ENCODE results near the gene CNTNAP2. TPM values are rescaled to one million over a fixed set of nuclear protein-coding genes. Genes with fewer than 3 reads are reported as not detected.

The CNTNAP2 gene
- total RNA-seq, 1 donor, result 7.6 TPM

DNA sequence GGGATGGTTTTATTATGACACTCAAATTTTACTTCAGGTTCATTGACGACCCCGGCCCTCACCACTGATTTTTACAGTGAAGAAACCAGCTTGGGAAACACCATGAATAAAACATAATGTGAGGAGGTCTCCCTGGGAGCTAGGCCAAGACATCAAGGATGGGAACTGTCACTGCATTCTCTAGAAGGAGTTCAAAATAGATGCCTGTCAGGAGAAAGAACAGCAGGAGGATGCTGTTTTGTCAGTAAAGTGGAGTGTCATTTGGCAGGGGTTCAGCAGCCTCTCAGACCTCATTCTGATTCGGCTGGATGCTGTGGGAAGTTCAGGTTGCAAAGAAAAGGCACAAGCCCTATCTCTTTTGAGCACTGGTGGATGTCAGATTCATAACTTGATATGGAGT is 2113.7 kb downstream of the CNTNAP2 start:
- H3K27ac ChIP-seq (ENCODE audit: low read depth, low read length), result no peak overlapping the region
- H3K36me3 ChIP-seq (ENCODE audit: insufficient read depth, low read length), result no peaks in the 10 kb centered on the region
- H4K20me1 ChIP-seq (ENCODE audit: insufficient read depth, low read length), result no peaks in the 10 kb centered on the region
- no peak overlapping the region for H3K4me3 ChIP-seq (ENCODE audit: insufficient read depth, low read length)
- H3K9me3 ChIP-seq (ENCODE audit: low read depth, low read length), result no peaks in the 10 kb centered on the region
- TF ChIP-seq, protein P1, sequence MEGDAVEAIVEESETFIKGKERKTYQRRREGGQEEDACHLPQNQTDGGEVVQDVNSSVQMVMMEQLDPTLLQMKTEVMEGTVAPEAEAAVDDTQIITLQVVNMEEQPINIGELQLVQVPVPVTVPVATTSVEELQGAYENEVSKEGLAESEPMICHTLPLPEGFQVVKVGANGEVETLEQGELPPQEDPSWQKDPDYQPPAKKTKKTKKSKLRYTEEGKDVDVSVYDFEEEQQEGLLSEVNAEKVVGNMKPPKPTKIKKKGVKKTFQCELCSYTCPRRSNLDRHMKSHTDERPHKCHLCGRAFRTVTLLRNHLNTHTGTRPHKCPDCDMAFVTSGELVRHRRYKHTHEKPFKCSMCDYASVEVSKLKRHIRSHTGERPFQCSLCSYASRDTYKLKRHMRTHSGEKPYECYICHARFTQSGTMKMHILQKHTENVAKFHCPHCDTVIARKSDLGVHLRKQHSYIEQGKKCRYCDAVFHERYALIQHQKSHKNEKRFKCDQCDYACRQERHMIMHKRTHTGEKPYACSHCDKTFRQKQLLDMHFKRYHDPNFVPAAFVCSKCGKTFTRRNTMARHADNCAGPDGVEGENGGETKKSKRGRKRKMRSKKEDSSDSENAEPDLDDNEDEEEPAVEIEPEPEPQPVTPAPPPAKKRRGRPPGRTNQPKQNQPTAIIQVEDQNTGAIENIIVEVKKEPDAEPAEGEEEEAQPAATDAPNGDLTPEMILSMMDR (IDR thresholded peaks at IDR 0.05; ENCODE audit: extremely low read depth, low read depth, low read length), result no peak
- no peaks in the 10 kb centered on the region for H3K79me2 ChIP-seq (ENCODE audit: insufficient read depth, low read length)
- H3K4me1 ChIP-seq (ENCODE audit: insufficient read depth, low read length), result no peaks in the 10 kb centered on the region
- H3K4me2 ChIP-seq (ENCODE audit: insufficient read depth, low read length), result no peak overlapping the region
- no peak overlapping the region for H2AFZ ChIP-seq (ENCODE audit: low read length)
- H3K27me3 ChIP-seq (ENCODE audit: insufficient read depth, low read length), result no peaks in the 10 kb centered on the region
- DNase-seq (ENCODE audit: insufficient read length, low spot score, missing footprints), result no peak

DNA sequence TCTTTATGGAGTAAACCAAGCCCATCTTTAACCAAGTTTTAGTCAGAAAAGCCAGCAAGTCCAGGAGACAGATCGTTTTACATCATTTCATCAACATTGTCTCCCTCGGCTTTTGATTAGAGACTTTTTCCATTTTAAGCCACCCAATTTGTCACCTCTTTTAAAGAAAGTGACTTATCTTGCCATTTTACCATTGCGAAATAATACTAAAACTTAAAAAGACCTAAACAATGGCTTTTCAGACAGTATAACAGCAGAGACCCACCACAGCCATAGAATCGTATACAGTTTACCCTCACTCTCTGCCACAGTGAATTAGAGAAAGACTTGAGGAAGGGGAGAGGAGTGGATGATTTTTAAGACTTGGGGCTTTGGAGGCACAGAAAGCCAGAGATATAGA is 2114.3 kb downstream of the CNTNAP2 start:
- Histone ChIP-seq H3K4me2 (ENCODE audit: insufficient read depth, low read length) (no peak overlapping the region), H3K4me1 (ENCODE audit: insufficient read depth, low read length) (no peaks in the 10 kb centered on the region), H3K79me2 (ENCODE audit: insufficient read depth, low read length) (no peaks in the 10 kb centered on the region), H3K27ac (ENCODE audit: low read depth, low read length) (no peak overlapping the region), H3K36me3 (ENCODE audit: insufficient read depth, low read length) (no peaks in the 10 kb centered on the region), H2AFZ (ENCODE audit: low read length) (no peak overlapping the region), H3K9me3 (ENCODE audit: low read depth, low read length) (no peaks in the 10 kb centered on the region), H3K4me3 (ENCODE audit: insufficient read depth, low read length) (no peak overlapping the region), H3K27me3 (ENCODE audit: insufficient read depth, low read length) (no peaks in the 10 kb centered on the region), H4K20me1 (ENCODE audit: insufficient read depth, low read length) (no peaks in the 10 kb centered on the region)
- TF ChIP-seq, protein P1 (IDR thresholded peaks at IDR 0.05; ENCODE audit: extremely low read depth, low read depth, low read length), result no peak
- no peak for DNase-seq (ENCODE audit: insufficient read length, low spot score, missing footprints)

DNA sequence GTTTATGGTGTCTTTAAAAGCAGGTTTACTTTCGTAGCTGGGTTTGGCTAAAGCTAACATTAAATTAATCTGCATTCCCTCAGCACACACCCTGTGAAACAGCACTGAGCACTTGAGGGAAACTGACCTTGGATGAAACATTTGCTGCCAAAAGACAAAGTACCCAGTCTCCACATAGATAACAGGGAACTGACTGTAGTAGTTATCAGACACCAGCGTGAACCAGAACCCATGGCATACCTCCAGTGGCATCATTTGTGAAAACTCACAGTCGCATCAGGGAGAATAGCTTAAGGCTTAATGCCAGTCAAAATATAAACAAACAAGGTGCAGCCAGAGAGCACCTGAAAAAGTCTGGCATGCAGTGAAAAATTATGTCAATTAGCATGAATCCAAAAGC is 2116.2 kb downstream of the CNTNAP2 start:
- Histone ChIP-seq H3K79me2 (ENCODE audit: insufficient read depth, low read length) (no peaks in the 10 kb centered on the region), H3K9me3 (ENCODE audit: low read depth, low read length) (no peaks in the 10 kb centered on the region), H2AFZ (ENCODE audit: low read length) (no peak overlapping the region), H3K4me3 (ENCODE audit: insufficient read depth, low read length) (no peak overlapping the region), H3K36me3 (ENCODE audit: insufficient read depth, low read length) (no peaks in the 10 kb centered on the region), H3K27ac (ENCODE audit: low read depth, low read length) (no peak overlapping the region), H4K20me1 (ENCODE audit: insufficient read depth, low read length) (no peaks in the 10 kb centered on the region), H3K4me2 (ENCODE audit: insufficient read depth, low read length) (no peak overlapping the region), H3K4me1 (ENCODE audit: insufficient read depth, low read length) (no peaks in the 10 kb centered on the region), H3K27me3 (ENCODE audit: insufficient read depth, low read length) (no peaks in the 10 kb centered on the region)
- TF ChIP-seq, protein P1 (IDR thresholded peaks at IDR 0.05; ENCODE audit: extremely low read depth, low read depth, low read length), result no peak
- no peak for DNase-seq (ENCODE audit: insufficient read length, low spot score, missing footprints)

DNA sequence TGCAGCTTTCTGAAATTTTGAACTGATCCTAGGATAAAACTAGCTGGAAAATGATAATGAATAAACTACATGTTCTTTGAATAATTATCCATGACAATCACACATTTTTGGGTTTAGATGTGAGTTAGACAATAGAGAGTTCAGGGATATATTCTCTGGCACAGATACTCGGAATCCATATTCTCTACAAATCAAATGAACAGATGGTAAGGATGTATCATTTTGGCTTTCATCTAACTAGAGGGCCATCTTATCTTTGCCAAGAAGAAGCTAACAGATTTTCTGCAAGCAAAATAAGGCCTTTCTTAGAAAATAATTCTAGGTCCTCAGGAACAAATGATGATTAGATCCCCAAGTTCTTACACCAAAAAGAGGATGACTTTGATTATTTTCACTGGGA is 2118.1 kb downstream of the CNTNAP2 start:
- Histone ChIP-seq H3K27ac (ENCODE audit: low read depth, low read length) (no peak overlapping the region), H3K27me3 (ENCODE audit: insufficient read depth, low read length) (no peaks in the 10 kb centered on the region), H3K79me2 (ENCODE audit: insufficient read depth, low read length) (no peaks in the 10 kb centered on the region), H3K9me3 (ENCODE audit: low read depth, low read length) (no peaks in the 10 kb centered on the region), H3K36me3 (ENCODE audit: insufficient read depth, low read length) (no peaks in the 10 kb centered on the region), H3K4me3 (ENCODE audit: insufficient read depth, low read length) (no peak overlapping the region), H3K4me1 (ENCODE audit: insufficient read depth, low read length) (no peaks in the 10 kb centered on the region), H2AFZ (ENCODE audit: low read length) (no peak overlapping the region), H3K4me2 (ENCODE audit: insufficient read depth, low read length) (no peak overlapping the region), H4K20me1 (ENCODE audit: insufficient read depth, low read length) (no peaks in the 10 kb centered on the region)
- no peak for DNase-seq (ENCODE audit: insufficient read length, low spot score, missing footprints)
- TF ChIP-seq, protein P1 (IDR thresholded peaks at IDR 0.05; ENCODE audit: extremely low read depth, low read depth, low read length), result no peak
